MCF 10A (cell line): ENCODE results near the gene CDHR3. TPM values are rescaled to one million over a fixed set of nuclear protein-coding genes. Genes with fewer than 3 reads are reported as not detected.

Source experiments
- BruUV-seq: library from RNA; stranded (reverse); fragments of 400-500 nt; replicated peaks from 2 replicates; lab custom pipeline; 2021; lab: Mats Ljungman, UMichigan
- CTCF ChIA-PET: fragments of 300-600 bp; sonication (Branson Sonifier 250); formaldehyde crosslinking; extraction: SDS; loops from one replicate; lab custom pipeline; 2021; ENCODE audit warnings: antibody characterized with exemption, inconsistent platforms; lab: Yijun Ruan, JAX
- POLR2A ChIA-PET: fragments of 300-600, 350-650 bp; sonication (Branson Sonifier 250); formaldehyde crosslinking; extraction: SDS; loops from one replicate; lab custom pipeline; 2020; ENCODE audit warnings: antibody characterized with exemption, inconsistent platforms; lab: Yijun Ruan, JAX
- DNase-seq: peaks from one replicate; pipeline ENCODE4 v3.0.0-alpha.2; 2018; ENCODE audit not compliant: unreplicated experiment
- H3K27ac Mint-ChIP-seq: one replicate; pipeline ENCODE4 v1.8.0; 2022; ENCODE audit warnings: mild to moderate bottlenecking, low read depth, mixed read lengths; ENCODE audit not compliant: unreplicated experiment
- H3K27me3 Mint-ChIP-seq: one replicate; pipeline ENCODE4 v1.8.0; 2022; ENCODE audit warnings: mixed read lengths; ENCODE audit not compliant: insufficient read depth, unreplicated experiment
- H3K36me3 Mint-ChIP-seq: one replicate; pipeline ENCODE4 v1.8.0; 2022; ENCODE audit warnings: mild to moderate bottlenecking, moderate library complexity, mixed read lengths; ENCODE audit not compliant: insufficient read depth, unreplicated experiment
- H3K4me1 Mint-ChIP-seq: one replicate; pipeline ENCODE4 v1.8.0; 2022; ENCODE audit warnings: mixed read lengths; ENCODE audit not compliant: insufficient read depth, unreplicated experiment
- H3K4me3 Mint-ChIP-seq: one replicate; pipeline ENCODE4 v1.8.0; 2022; ENCODE audit warnings: mild to moderate bottlenecking, moderate library complexity, mixed read lengths; ENCODE audit not compliant: unreplicated experiment
- H3K9me3 Mint-ChIP-seq: one replicate; pipeline ENCODE4 v1.8.0; 2022; ENCODE audit warnings: mixed read lengths; ENCODE audit not compliant: unreplicated experiment
- intact Hi-C: fragments of 100-400 bp; cut with micrococcal nuclease; formaldehyde crosslinking; loops from 2 replicates; pipeline ENCODE4 v1.14.1; 2022
- total RNA-seq: library from RNA; stranded (reverse); gene quantifications from 2 replicates; pipeline ENCODE4 v1.2.3, GENCODE V29; 2022
- TF ChIP-seq, protein P1 (sequence below): fragments of 200-600 bp; IDR thresholded peaks from one replicate; pipeline ENCODE4 v1.8.0; 2022; ENCODE audit warnings: antibody characterized with exemption, mild to moderate bottlenecking; ENCODE audit not compliant: unreplicated experiment

Gene CDHR3
- total RNA-seq, 1 experiment from 2014 or later, result 0.19 TPM

DNA sequence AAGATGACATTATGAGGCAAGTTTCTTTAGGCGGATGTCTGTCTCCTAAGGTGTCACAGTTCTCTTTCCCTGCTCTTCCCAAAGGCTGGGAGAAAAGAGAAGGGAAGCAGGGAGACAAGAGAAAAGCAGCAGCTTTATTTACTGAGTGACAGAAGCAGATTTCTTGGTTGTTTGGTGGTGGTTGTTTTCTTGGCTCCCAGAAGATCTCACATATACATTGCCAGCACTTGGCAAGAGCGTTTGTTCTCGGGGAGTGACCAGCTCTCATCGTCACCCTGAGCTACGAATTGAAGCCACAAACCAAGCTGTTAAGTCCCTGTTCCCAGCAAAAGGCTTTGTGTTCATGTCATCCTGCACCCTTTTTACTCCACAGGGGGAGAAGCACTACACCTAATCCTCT, 11.4 kb downstream of the CDHR3 start:
- no peaks in the 10 kb centered on the region for H3K36me3 Mint-ChIP-seq
- intact Hi-C loops, result no loop called here

DNA sequence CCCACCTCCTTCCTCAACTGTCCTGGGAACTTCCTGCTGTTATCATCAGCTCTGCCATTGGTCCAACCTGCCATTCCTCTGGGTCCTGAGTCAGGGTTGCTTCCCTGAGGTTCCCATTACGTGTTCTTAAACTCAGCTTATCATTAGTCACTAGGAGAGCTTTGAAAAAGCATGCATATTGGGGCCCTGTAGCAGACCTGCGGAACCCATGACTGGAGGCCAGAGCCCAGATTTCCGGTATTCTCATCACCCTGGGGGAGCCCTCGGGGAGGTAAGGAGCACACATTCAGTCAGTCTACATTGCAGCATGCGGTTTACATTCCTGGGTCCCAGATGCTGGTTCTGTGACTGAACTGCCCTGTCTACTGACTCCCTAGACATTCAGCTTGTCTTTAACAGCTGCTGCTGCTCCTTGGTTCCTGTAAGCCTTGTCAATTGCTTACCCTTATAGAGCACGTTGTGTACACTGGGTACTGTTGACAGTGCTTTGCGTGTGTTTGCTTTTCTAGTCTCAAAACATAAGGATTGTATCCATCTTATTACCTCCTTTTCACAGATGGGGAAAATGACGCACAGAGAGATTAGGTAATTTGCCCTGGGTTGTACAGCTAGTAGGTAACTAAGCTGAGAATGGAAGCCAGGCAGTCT, 12.8 kb downstream of the CDHR3 start:
- no peaks in the 10 kb centered on the region for H3K9me3 Mint-ChIP-seq
- H3K4me3 Mint-ChIP-seq, result no peak overlapping the region
- DNase-seq, result no peak
- ChIA-PET POLR2A (interaction anchor here (0.7 kb wide), 1 partner anchor 167 kb away, joined by 3 read pairs; no protein-coding TSS in a partner anchor), CTCF (interaction anchor here (0.9 kb wide), 1 partner anchor 13 kb away, joined by 4 read pairs; no protein-coding TSS in a partner anchor)
- H3K27me3 Mint-ChIP-seq, result peaks cover 48% of the 10 kb centered on the region
- H3K4me1 Mint-ChIP-seq, result no peaks in the 10 kb centered on the region
- BruUV-seq, result no TSS peak
- TF ChIP-seq, protein P1, sequence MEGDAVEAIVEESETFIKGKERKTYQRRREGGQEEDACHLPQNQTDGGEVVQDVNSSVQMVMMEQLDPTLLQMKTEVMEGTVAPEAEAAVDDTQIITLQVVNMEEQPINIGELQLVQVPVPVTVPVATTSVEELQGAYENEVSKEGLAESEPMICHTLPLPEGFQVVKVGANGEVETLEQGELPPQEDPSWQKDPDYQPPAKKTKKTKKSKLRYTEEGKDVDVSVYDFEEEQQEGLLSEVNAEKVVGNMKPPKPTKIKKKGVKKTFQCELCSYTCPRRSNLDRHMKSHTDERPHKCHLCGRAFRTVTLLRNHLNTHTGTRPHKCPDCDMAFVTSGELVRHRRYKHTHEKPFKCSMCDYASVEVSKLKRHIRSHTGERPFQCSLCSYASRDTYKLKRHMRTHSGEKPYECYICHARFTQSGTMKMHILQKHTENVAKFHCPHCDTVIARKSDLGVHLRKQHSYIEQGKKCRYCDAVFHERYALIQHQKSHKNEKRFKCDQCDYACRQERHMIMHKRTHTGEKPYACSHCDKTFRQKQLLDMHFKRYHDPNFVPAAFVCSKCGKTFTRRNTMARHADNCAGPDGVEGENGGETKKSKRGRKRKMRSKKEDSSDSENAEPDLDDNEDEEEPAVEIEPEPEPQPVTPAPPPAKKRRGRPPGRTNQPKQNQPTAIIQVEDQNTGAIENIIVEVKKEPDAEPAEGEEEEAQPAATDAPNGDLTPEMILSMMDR, result no peak
- H3K36me3 Mint-ChIP-seq, result no peaks in the 10 kb centered on the region
- intact Hi-C loops, result no loop called here
- H3K27ac Mint-ChIP-seq, result no peak overlapping the region

More for the DNA sequence above, 11.4 kb downstream of the CDHR3 start:
- Mint-ChIP-seq H3K27ac (no peak overlapping the region), H3K4me3 (no peak overlapping the region), H3K4me1 (no peaks in the 10 kb centered on the region), H3K9me3 (no peaks in the 10 kb centered on the region), H3K27me3 (peaks cover 44% of the 10 kb centered on the region)
- TF ChIP-seq, protein P1, result no peak
- ChIA-PET CTCF (interaction anchor here (0.7 to 1.3 kb wide), 3 partner anchors 14 to 228 kb away, joined by 3 to 5 read pairs (median 3); no protein-coding TSS in a partner anchor), POLR2A (interaction anchor here (0.5 kb wide), 1 partner anchor 111 kb away, joined by 5 read pairs; no protein-coding TSS in a partner anchor)
- no peak for DNase-seq
- BruUV-seq, result no TSS peak

- no peak for DNase-seq
- ChIA-PET CTCF (interaction anchor here (1.4 kb wide), 1 partner anchor 66 kb away, joined by 4 read pairs; no protein-coding TSS in a partner anchor), POLR2A (no interaction called here)
- no peaks in the 10 kb centered on the region for H3K36me3 Mint-ChIP-seq
- peaks cover 50% of the 10 kb centered on the region for H3K27me3 Mint-ChIP-seq
- intact Hi-C loops, result no loop called here
- no peaks in the 10 kb centered on the region for H3K9me3 Mint-ChIP-seq
- TF ChIP-seq, protein P1, result no peak
- H3K4me3 Mint-ChIP-seq, result no peak overlapping the region
- no peak overlapping the region for H3K27ac Mint-ChIP-seq
- H3K4me1 Mint-ChIP-seq, result no peaks in the 10 kb centered on the region
- BruUV-seq, result no TSS peak
Measured at GRCh38 chr7:105976868-105977267, 13.8 kb downstream of the CDHR3 start.

- Mint-ChIP-seq H3K36me3 (no peaks in the 10 kb centered on the region), H3K27ac (no peak overlapping the region), H3K9me3 (no peaks in the 10 kb centered on the region), H3K4me3 (no peak overlapping the region), H3K4me1 (no peaks in the 10 kb centered on the region), H3K27me3 (peaks cover 48% of the 10 kb centered on the region)
- ChIA-PET POLR2A (no interaction called here), CTCF (interaction anchor here (0.6 to 1.4 kb wide), 3 partner anchors 65 to 397 kb away, joined by 3 to 4 read pairs (median 3); partner anchors contain the start of gene EFCAB10)
- intact Hi-C loops, result no loop called here
- TF ChIP-seq, protein P1, result no peak
- no peak for DNase-seq
- no TSS peak for BruUV-seq
Measured at GRCh38 chr7:105978035-105978434, 15.0 kb downstream of the CDHR3 start.
